Esophagus squamous epithelium (tissue), 5 donors: ENCODE results near the gene RARB. TPM values are rescaled to one million over a fixed set of nuclear protein-coding genes. Genes with fewer than 3 reads are reported as not detected.

Experiments used
- DNase-seq: peaks from one replicate; lab custom pipeline; 2025; lab: John Stamatoyannopoulos, UW
- H3K27ac ChIP-seq, 4 donors: fragments of 200-600 bp; sonication (generic); one replicate each; pipeline ENCODE4 v1.5.1; 2016 to 2019; ENCODE audit warnings: mild to moderate bottlenecking in 1 of 4
- H3K27me3 ChIP-seq, 4 donors: fragments of 200-600 bp; sonication (generic); 1 replicate in 3 of 4; 2 replicates in 1 of 4; pipeline versions ENCODE4 v1.5.1 to v1.6.0; 2017 to 2021; ENCODE audit warnings: antibody characterized with exemption in 1 of 4
- H3K36me3 ChIP-seq, 3 donors: fragments of 200-600 bp; sonication (generic); one replicate each; pipeline ENCODE4 v1.5.1; 2016 to 2019
- H3K4me1 ChIP-seq, 3 donors: fragments of 200-600 bp; sonication (generic); one replicate each; pipeline ENCODE4 v1.5.1; 2017 to 2019
- H3K4me3 ChIP-seq, 4 donors: fragments of 200-600 bp; sonication (generic); 1 replicate in 3 of 4; 2 replicates in 1 of 4; pipeline ENCODE4 v1.5.1; 2016 to 2019; ENCODE audit warnings: mild to moderate bottlenecking in 2 of 4, moderate library complexity in 1 of 4
- H3K9me3 ChIP-seq, 3 donors: fragments of 200-600 bp; sonication (generic); one replicate each; pipeline ENCODE4 v1.5.1; 2016 to 2019
- CTCF ChIP-seq, 6 experiments: fragments of 450-650 bp in 4 of 6; fragments of 200-600 bp in 2 of 6; sonication (generic) in 2 of 6; IDR thresholded peaks; one replicate each; pipeline ENCODE4 v1.5.1; 2016 to 2019; ENCODE audit warnings: antibody characterized with exemption in 6 of 6, mild to moderate bottlenecking in 4 of 6, moderate library complexity in 4 of 6
- POLR2A ChIP-seq, 4 donors: fragments of 450-650 bp; IDR thresholded peaks; one replicate each; pipeline ENCODE4 v1.6.1; 2017; ENCODE audit warnings: antibody characterized with exemption in 4 of 4, mild to moderate bottlenecking in 4 of 4, moderate library complexity in 3 of 4
- WGBS, 2 donors: methylation state at CpG; one replicate each; pipeline ENCODE4 v1.1.5; 2018; 5-methylcytosine and 5-hydroxymethylcytosine counted together
- intact Hi-C: fragments of 100-400 bp; cut with DNase I; formaldehyde crosslinking; loops from one replicate; pipeline ENCODE4 v1.15.0; 2022
- total RNA-seq, 4 donors: library from RNA; depleted of rRNA; stranded (reverse); fragments of >200 nt; gene quantifications; one replicate each; pipeline ENCODE4 v1.1.0, GENCODE V29; 2016
- donor health status: DM: yes; HTN: yes; CAD: no.

Gene RARB
- total RNA-seq, 4 donors from 2014 or later: 1.9 to 9.0 (median 3.5) TPM

GRCh38 chr3:25426408-25426807 lies 1.7 kb upstream of the RARB start:
- intact Hi-C loops: no loop called here
- Histone ChIP-seq H3K27ac (peak overlapping the region in 3 of 4 donors; percentile 41 to 91 (median 88)), H3K9me3 (no peaks in the 10 kb centered on the region), H3K27me3 (no peaks in the 10 kb centered on the region), H3K4me3 (no peak overlapping the region), H3K4me1 (peaks cover 7 to 69% (median 19%) of the 10 kb centered on the region in 3 donors), H3K36me3 (no peaks in the 10 kb centered on the region)
- 46 to 61% methylated on average over 2 of the region's 2 CpGs for WGBS, 2 donors
- no peak for TF ChIP-seq CTCF (IDR thresholded peaks at IDR 0.05)
- no peak for TF ChIP-seq POLR2A (IDR thresholded peaks at IDR 0.05)
- no peak for DNase-seq

GRCh38 chr3:25427155-25427554 lies 908 bp upstream of the RARB start:
- H3K9me3 ChIP-seq: no peaks in the 10 kb centered on the region
- peak overlapping the region; percentile 44 to 76 (median 59) for H3K4me3 ChIP-seq
- H3K4me1 ChIP-seq: peaks cover 7 to 77% (median 19%) of the 10 kb centered on the region in 3 donors
- H3K36me3 ChIP-seq: no peaks in the 10 kb centered on the region
- H3K27me3 ChIP-seq: no peaks in the 10 kb centered on the region
- intact Hi-C loops: no loop called here
- H3K27ac ChIP-seq: peak overlapping the region; percentile 85 to 96 (median 90)
- TF ChIP-seq CTCF (IDR thresholded peaks at IDR 0.05) (no peak), POLR2A (IDR thresholded peaks at IDR 0.05) (no peak)
- WGBS, 2 donors: 12 to 21% methylated on average over 2 of the region's 2 CpGs
- DNase-seq: no peak

GRCh38 chr3:25427563-25427941 lies 511 bp upstream of the RARB start:
- no peaks in the 10 kb centered on the region for H3K27me3 ChIP-seq
- H3K4me1 ChIP-seq: peaks cover 7 to 80% (median 19%) of the 10 kb centered on the region in 3 donors
- H3K4me3 ChIP-seq: peak overlapping the region; percentile 44 to 76 (median 59)
- 1 to 3% methylated on average over 13 of the region's 13 CpGs for WGBS, 2 donors
- intact Hi-C loops: no loop called here
- DNase-seq: no peak
- TF ChIP-seq POLR2A (IDR thresholded peaks at IDR 0.05): no peak
- no peak for TF ChIP-seq CTCF (IDR thresholded peaks at IDR 0.05)
- no peaks in the 10 kb centered on the region for H3K36me3 ChIP-seq
- no peaks in the 10 kb centered on the region for H3K9me3 ChIP-seq
- H3K27ac ChIP-seq: peak overlapping the region; percentile 85 to 96 (median 90)

- H3K36me3 ChIP-seq: no peaks in the 10 kb centered on the region
- DNase-seq: no peak
- H3K4me3 ChIP-seq: peak overlapping the region; percentile 44 to 76 (median 59)
- H3K27me3 ChIP-seq: no peaks in the 10 kb centered on the region
- peaks cover 7 to 86% (median 18%) of the 10 kb centered on the region in 3 donors for H3K4me1 ChIP-seq
- no peak for TF ChIP-seq POLR2A (IDR thresholded peaks at IDR 0.05)
- TF ChIP-seq CTCF (IDR thresholded peaks at IDR 0.05): no peak
- no peaks in the 10 kb centered on the region for H3K9me3 ChIP-seq
- intact Hi-C loops: no loop called here
- H3K27ac ChIP-seq: peak overlapping the region; percentile 85 to 96 (median 90)
- WGBS, 2 donors: 2 to 8% methylated on average over 6 of the region's 6 CpGs
Observed at GRCh38 chr3:25428789-25429335, 799 bp downstream of the RARB start.

GRCh38 chr3:25429361-25430286 lies 1.6 kb downstream of the RARB start:
- no peak for TF ChIP-seq POLR2A (IDR thresholded peaks at IDR 0.05)
- no peak for TF ChIP-seq CTCF (IDR thresholded peaks at IDR 0.05)
- Histone ChIP-seq H3K4me1 (peaks cover 0 to 85% (median 12%) of the 10 kb centered on the region in 3 donors), H3K36me3 (no peaks in the 10 kb centered on the region), H3K4me3 (peak overlapping the region; percentile 44 to 76 (median 59)), H3K9me3 (no peaks in the 10 kb centered on the region), H3K27me3 (no peaks in the 10 kb centered on the region), H3K27ac (peak overlapping the region; percentile 55 to 96 (median 90))
- no peak for DNase-seq
- intact Hi-C loops: no loop called here
- WGBS, 2 donors: 26 to 50% methylated on average over 12 of the region's 12 CpGs
